SU-DHL-6 (cell line): ENCODE results near the gene SCAMP2.

Experiments used
- H2AFZ ChIP-seq: fragments of 200-600 bp; sonication (generic); 2 replicates; pipeline ENCODE4 v1.6.1; 2014; ENCODE audit warnings: low read depth, mild to moderate bottlenecking, moderate library complexity, mixed read lengths, antibody characterized with exemption, low read length; ENCODE audit not compliant: severe bottlenecking
- H3F3A ChIP-seq: fragments of 200-600 bp; shearing (Covaris generic); 2 replicates; pipeline ENCODE4 v1.6.0; 2016; ENCODE audit warnings: antibody characterized with exemption, mild to moderate bottlenecking; ENCODE audit not compliant: insufficient read depth
- H3K27ac ChIP-seq: fragments of 200-600 bp; sonication (generic); 2 replicates; pipeline ENCODE4 v1.5.1; 2016; ENCODE audit warnings: low read depth, mild to moderate bottlenecking, low read length, moderate library complexity, mixed read lengths
- H3K27me3 ChIP-seq: fragments of 200-600 bp; sonication (generic), shearing (Covaris generic); 2 replicates; pipeline ENCODE4 v1.6.0; 2014; ENCODE audit warnings: mild to moderate bottlenecking, low read length
- H3K36me3 ChIP-seq: fragments of 200-600 bp; sonication (generic); 2 replicates; pipeline ENCODE4 v1.6.1; 2014; ENCODE audit warnings: mild to moderate bottlenecking, low read length, mixed read lengths
- H3K4me2 ChIP-seq: fragments of 300-600, 200-600 bp; shearing (Covaris generic), sonication (generic); 2 replicates; pipeline ENCODE4 v1.6.0; 2014; ENCODE audit warnings: low read length, low read depth, mild to moderate bottlenecking; ENCODE audit not compliant: poor library complexity, severe bottlenecking
- H3K4me3 ChIP-seq: fragments of 200-600 bp; sonication (generic); 2 replicates; pipeline ENCODE4 v1.5.1; 2014; ENCODE audit warnings: antibody characterized with exemption, low read length, mild to moderate bottlenecking, mixed read lengths; ENCODE audit not compliant: insufficient read depth, poor library complexity, severe bottlenecking
- H3K79me2 ChIP-seq: fragments of 200-600 bp; sonication (generic); 2 replicates; pipeline ENCODE4 v1.6.1; 2014; ENCODE audit warnings: mild to moderate bottlenecking, low read length, moderate library complexity; ENCODE audit not compliant: insufficient read depth
- H3K9ac ChIP-seq: fragments of 200-600 bp; sonication (generic); 2 replicates; pipeline ENCODE4 v1.7.0; 2014; ENCODE audit warnings: mild to moderate bottlenecking, low read length
- H3K9me2 ChIP-seq: fragments of 200-600 bp; sonication (generic); replicated peaks from 2 replicates; pipeline ENCODE4 v1.6.1; 2014; ENCODE audit warnings: low read length; ENCODE audit not compliant: insufficient read depth
- H3K9me3 ChIP-seq: fragments of 200-600 bp; sonication (generic); 2 replicates; pipeline ENCODE4 v1.6.1; 2014; ENCODE audit warnings: low read length, mixed read lengths; ENCODE audit not compliant: insufficient read depth
- H4K20me1 ChIP-seq: fragments of 200-600 bp; sonication (generic); 2 replicates; pipeline ENCODE4 v1.6.1; 2014; ENCODE audit warnings: low read depth, mild to moderate bottlenecking, antibody characterized with exemption, low read length, moderate library complexity, mixed read lengths
- EZH2phosphoT487 ChIP-seq: fragments of 200-600 bp; sonication (generic), shearing (Covaris generic); conservative IDR thresholded peaks from 2 replicates; pipeline ENCODE4 v1.6.1; 2018; ENCODE audit warnings: mild to moderate bottlenecking, antibody characterized with exemption, low read length, moderate library complexity, mixed read lengths
- TF ChIP-seq, protein P1 (sequence below): fragments of 200-600 bp; sonication (generic); IDR thresholded peaks from one replicate; pipeline ENCODE4 v1.5.1; 2017; ENCODE audit warnings: antibody characterized with exemption, mild to moderate bottlenecking, low read length, moderate library complexity; ENCODE audit not compliant: insufficient read depth, poor library complexity, severe bottlenecking

SCAMP2 gene

GRCh38 chr15:74857082-74857655, 16.0 kb downstream of the SCAMP2 start:
- Histone ChIP-seq H3K9ac (peak overlapping the region; percentile 18; the same call in 1 of the 2 replicates), H2AFZ (no peak overlapping the region), H3K36me3 (no peaks in the 10 kb centered on the region), H3F3A (peaks cover 11% of the 10 kb centered on the region), H3K9me2 (no peaks in the 10 kb centered on the region), H3K4me2 (peak overlapping the region; percentile 30), H3K4me3 (no peak overlapping the region), H3K27me3 (no peaks in the 10 kb centered on the region), H3K79me2 (peaks cover 43% of the 10 kb centered on the region), H3K27ac (peak overlapping the region; percentile 58), H4K20me1 (no peaks in the 10 kb centered on the region), H3K9me3 (no peaks in the 10 kb centered on the region)
- no peak for TF ChIP-seq EZH2phosphoT487
- TF ChIP-seq, protein P1, sequence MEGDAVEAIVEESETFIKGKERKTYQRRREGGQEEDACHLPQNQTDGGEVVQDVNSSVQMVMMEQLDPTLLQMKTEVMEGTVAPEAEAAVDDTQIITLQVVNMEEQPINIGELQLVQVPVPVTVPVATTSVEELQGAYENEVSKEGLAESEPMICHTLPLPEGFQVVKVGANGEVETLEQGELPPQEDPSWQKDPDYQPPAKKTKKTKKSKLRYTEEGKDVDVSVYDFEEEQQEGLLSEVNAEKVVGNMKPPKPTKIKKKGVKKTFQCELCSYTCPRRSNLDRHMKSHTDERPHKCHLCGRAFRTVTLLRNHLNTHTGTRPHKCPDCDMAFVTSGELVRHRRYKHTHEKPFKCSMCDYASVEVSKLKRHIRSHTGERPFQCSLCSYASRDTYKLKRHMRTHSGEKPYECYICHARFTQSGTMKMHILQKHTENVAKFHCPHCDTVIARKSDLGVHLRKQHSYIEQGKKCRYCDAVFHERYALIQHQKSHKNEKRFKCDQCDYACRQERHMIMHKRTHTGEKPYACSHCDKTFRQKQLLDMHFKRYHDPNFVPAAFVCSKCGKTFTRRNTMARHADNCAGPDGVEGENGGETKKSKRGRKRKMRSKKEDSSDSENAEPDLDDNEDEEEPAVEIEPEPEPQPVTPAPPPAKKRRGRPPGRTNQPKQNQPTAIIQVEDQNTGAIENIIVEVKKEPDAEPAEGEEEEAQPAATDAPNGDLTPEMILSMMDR, result no peak

DNA sequence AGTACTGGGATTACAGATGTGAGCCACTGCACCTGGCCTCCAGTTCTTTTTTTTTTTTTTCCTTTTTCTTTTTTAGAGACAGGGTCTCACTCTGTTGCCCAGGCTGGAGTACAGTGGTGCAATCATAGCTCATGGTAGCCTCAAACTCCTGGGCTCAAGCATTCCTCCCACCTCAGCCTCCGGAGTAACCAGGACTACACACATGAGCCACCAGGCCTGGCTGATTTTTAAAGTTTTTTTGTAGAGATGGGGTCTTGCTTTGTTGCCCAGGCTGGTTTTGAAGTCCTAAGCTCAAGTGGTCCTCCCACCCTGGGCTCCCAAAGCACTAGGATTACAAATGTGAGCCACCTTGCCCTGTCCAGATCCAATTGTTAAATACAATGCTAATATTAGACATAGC, 16.6 kb downstream of the SCAMP2 start:
- no peaks in the 10 kb centered on the region for H3K27me3 ChIP-seq
- H2AFZ ChIP-seq, result no peak overlapping the region
- no peaks in the 10 kb centered on the region for H3K36me3 ChIP-seq
- H3K4me2 ChIP-seq, result no peak overlapping the region
- TF ChIP-seq, protein P1, result no peak
- no peak for TF ChIP-seq EZH2phosphoT487
- H3F3A ChIP-seq, result peaks cover 11% of the 10 kb centered on the region
- H3K79me2 ChIP-seq, result peaks cover 43% of the 10 kb centered on the region
- H3K4me3 ChIP-seq, result no peak overlapping the region
- H3K9ac ChIP-seq, result no peak overlapping the region
- H3K27ac ChIP-seq, result peak overlapping the region; percentile 58
- H4K20me1 ChIP-seq, result no peaks in the 10 kb centered on the region
- no peaks in the 10 kb centered on the region for H3K9me2 ChIP-seq
- no peaks in the 10 kb centered on the region for H3K9me3 ChIP-seq

DNA sequence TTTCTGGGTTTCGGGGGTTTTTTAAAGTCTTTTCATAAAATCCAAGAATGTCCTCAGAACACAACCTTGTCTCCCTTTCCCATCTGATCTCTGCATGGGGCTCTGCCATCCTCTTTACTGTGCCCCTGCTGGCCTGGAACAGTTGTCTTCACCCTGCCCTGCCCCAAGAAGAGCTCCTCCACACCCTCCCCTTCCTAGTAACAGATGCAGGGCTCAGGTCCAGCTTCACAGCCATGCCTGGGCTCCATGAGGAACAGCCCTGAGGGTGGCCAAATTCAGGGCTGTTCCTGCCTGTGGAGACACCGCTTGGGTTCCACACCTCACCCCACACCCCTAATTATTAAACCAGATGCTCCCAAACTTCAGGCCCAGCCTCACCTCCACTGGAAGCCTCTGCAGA, 17.3 kb downstream of the SCAMP2 start:
- Histone ChIP-seq H3K9me3 (no peaks in the 10 kb centered on the region), H3K79me2 (peaks cover 37% of the 10 kb centered on the region), H3K4me3 (no peak overlapping the region), H3K27ac (no peak overlapping the region), H3K27me3 (no peaks in the 10 kb centered on the region), H3K36me3 (no peaks in the 10 kb centered on the region), H3K4me2 (no peak overlapping the region), H3K9ac (no peak overlapping the region), H3F3A (peaks cover 11% of the 10 kb centered on the region), H3K9me2 (no peaks in the 10 kb centered on the region), H4K20me1 (no peaks in the 10 kb centered on the region), H2AFZ (no peak overlapping the region)
- TF ChIP-seq, protein P1, result no peak
- TF ChIP-seq EZH2phosphoT487, result no peak
